H1 (cell line): ENCODE measurements around the gene OSBPL9.

ENCODE experiments used
- CEBPB ChIP-seq: IDR thresholded peaks from 2 replicates; pipeline ENCODE4 v1.6.1; 2012; ENCODE audit warnings: low read depth, low read length
- CTCF ChIP-seq, 3 experiments: IDR thresholded peaks; 1 replicate in 2 of 3; 2 replicates in 1 of 3; pipeline versions ENCODE4 v1.5.1 to v1.6.1; 2011; ENCODE audit warnings: low read length in 3 of 3, mild to moderate bottlenecking in 3 of 3, inconsistent platforms in 2 of 3, low read depth in 1 of 3, moderate library complexity in 1 of 3; ENCODE audit not compliant: insufficient read depth in 1 of 3; ENCODE audit errors: control extremely low read depth in 1 of 3
- EP300 ChIP-seq, 2 experiments: IDR thresholded peaks; 1 replicate in 1 of 2; 2 replicates in 1 of 2; pipeline ENCODE4 v1.6.1; 2011 to 2012; ENCODE audit warnings: low read depth in 2 of 2, low read length in 2 of 2, mild to moderate bottlenecking in 2 of 2, borderline replicate concordance in 1 of 2, inconsistent platforms in 1 of 2, moderate library complexity in 1 of 2
- EZH2 ChIP-seq: fragments of 200-600 bp; sonication (generic); IDR thresholded peaks from 2 replicates; pipeline ENCODE4 v1.7.1; 2012; ENCODE audit warnings: low read depth, mild to moderate bottlenecking, moderate library complexity, low read length, inconsistent platforms; ENCODE audit not compliant: severe bottlenecking
- GABPA ChIP-seq: IDR thresholded peaks from 2 replicates; pipeline ENCODE4 v1.6.1; 2011; ENCODE audit warnings: mild to moderate bottlenecking, low read length, moderate library complexity, borderline replicate concordance; ENCODE audit not compliant: insufficient read depth
- HDAC2 ChIP-seq, 2 experiments: fragments of 300-600 bp in 1 of 2; sonication (generic) in 1 of 2; IDR thresholded peaks; 2 replicates each; pipeline ENCODE4 v1.6.1; 2011 to 2012; ENCODE audit warnings: low read depth in 2 of 2, low read length in 2 of 2, mild to moderate bottlenecking in 2 of 2, moderate library complexity in 2 of 2, borderline replicate concordance in 1 of 2, inconsistent platforms in 1 of 2
- JUN ChIP-seq: IDR thresholded peaks from 2 replicates; pipeline ENCODE4 v1.6.1; 2011; ENCODE audit warnings: low read depth, mild to moderate bottlenecking, improper control_type of control experiment, low read length
- POLR2A ChIP-seq, 2 experiments: IDR thresholded peaks; 1 replicate in 1 of 2; 2 replicates in 1 of 2; pipeline ENCODE4 v1.6.1; 2011; ENCODE audit warnings: low read depth in 2 of 2, low read length in 2 of 2, mild to moderate bottlenecking in 2 of 2; ENCODE audit errors: control extremely low read depth in 1 of 2
- RXRA ChIP-seq: IDR thresholded peaks from 2 replicates; pipeline ENCODE4 v1.6.1; 2011; ENCODE audit warnings: low read depth, mild to moderate bottlenecking, low read length, moderate library complexity; ENCODE audit not compliant: insufficient read depth
- SP1 ChIP-seq: IDR thresholded peaks from 2 replicates; pipeline ENCODE4 v1.6.1; 2011; ENCODE audit warnings: low read depth, low read length

- TF ChIP-seq JUN (no peak), HDAC2 (IDR thresholded peaks at IDR 0.05; ENCODE audit: borderline replicate concordance in 1 of 2, low read depth in 2 of 2, low read length in 2 of 2) (no peak), SP1 (no peak), CTCF (IDR thresholded peaks at IDR 0.05; ENCODE audit: control extremely low read depth in 1 of 3, insufficient read depth in 1 of 3, low read depth in 1 of 3, low read length in 3 of 3) (no peak), CEBPB (no peak), GABPA (no peak), RXRA (no peak), POLR2A (IDR thresholded peaks at IDR 0.05; ENCODE audit: control extremely low read depth in 1 of 2, low read depth in 2 of 2, low read length in 2 of 2) (no peak), EP300 (IDR thresholded peaks at IDR 0.05; ENCODE audit: borderline replicate concordance in 1 of 2, low read depth in 2 of 2, low read length in 2 of 2) (no peak), EZH2 (no peak)
These were observed 97.6 kb downstream of the OSBPL9 start for GRCh38 chr1:51714374-51715019.
